Epidermal melanocyte (primary cell): ENCODE measurements around the gene RTP3.

Source experiments
- DNase-seq: peaks from one replicate; pipeline ENCODE4 v3.0.0; 2011; ENCODE audit warnings: low spot score; ENCODE audit not compliant: insufficient read length

RTP3 gene

GRCh38 chr3:46468753-46469600, 28.8 kb upstream of the RTP3 start:
- no peak for DNase-seq

- no peak for DNase-seq
Observed at GRCh38 chr3:46469680-46470357, 28.0 kb upstream of the RTP3 start.

- no peak for DNase-seq
Observed at GRCh38 chr3:46470831-46471230, 26.9 kb upstream of the RTP3 start.

GRCh38 chr3:46471371-46471914, 26.3 kb upstream of the RTP3 start:
- no peak for DNase-seq

- DNase-seq, result no peak
Observed at GRCh38 chr3:46472736-46473135, 25.0 kb upstream of the RTP3 start.

- no peak for DNase-seq
Observed at GRCh38 chr3:46477145-46477544, 20.6 kb upstream of the RTP3 start.

GRCh38 chr3:46477756-46478155, 20.0 kb upstream of the RTP3 start:
- no peak for DNase-seq

- no peak for DNase-seq
Observed at GRCh38 chr3:46478341-46478740, 19.4 kb upstream of the RTP3 start.

GRCh38 chr3:46479021-46479420, 18.8 kb upstream of the RTP3 start:
- DNase-seq, result no peak

- DNase-seq, result no peak
Observed at GRCh38 chr3:46479696-46480095, 18.1 kb upstream of the RTP3 start.

GRCh38 chr3:46480491-46481195, 17.1 kb upstream of the RTP3 start:
- DNase-seq, result peak; percentile 1

GRCh38 chr3:46481636-46482035, 16.1 kb upstream of the RTP3 start:
- DNase-seq, result no peak

GRCh38 chr3:46482632-46483350, 15.0 kb upstream of the RTP3 start:
- DNase-seq, result peak; percentile 29

GRCh38 chr3:46483825-46484224, 14.0 kb upstream of the RTP3 start:
- peak; percentile 2 for DNase-seq

- DNase-seq, result no peak
Observed at GRCh38 chr3:46484388-46484787, 13.4 kb upstream of the RTP3 start.

- no peak for DNase-seq
Observed at GRCh38 chr3:46484911-46485778, 12.6 kb upstream of the RTP3 start.

- DNase-seq, result no peak
Observed at GRCh38 chr3:46485779-46486175, 12.0 kb upstream of the RTP3 start.

- DNase-seq, result peak; percentile 94
Observed at GRCh38 chr3:46488735-46489361, 8.9 kb upstream of the RTP3 start.

GRCh38 chr3:46489381-46489780, 8.4 kb upstream of the RTP3 start:
- no peak for DNase-seq

GRCh38 chr3:46489875-46490274, 7.9 kb upstream of the RTP3 start:
- no peak for DNase-seq
